K562 (cell line): ENCODE data around the gene FHIP2A. TPM values are rescaled to one million over a fixed set of nuclear protein-coding genes. Genes with fewer than 3 reads are reported as not detected.

Source experiments
- ATAC-seq: fragments of 200-7000 bp; cut with Tn5 transposase; 3 replicates; pipeline ENCODE4 v1.9.1; 2020; ENCODE audit warnings: moderate library complexity
- BruUV-seq: library from RNA; stranded (reverse); fragments of 400-500 nt; replicated peaks from 2 replicates; lab custom pipeline; 2021; lab: Mats Ljungman, UMichigan
- CTCF ChIA-PET: fragments of 300-600 bp; formaldehyde crosslinking; extraction: SDS; loops from one replicate; lab custom pipeline; 2021; ENCODE audit warnings: low intra/inter-chr PET ratio; lab: Yijun Ruan, JAX
- POLR2A ChIA-PET: fragments of 300-600, 350-650 bp; sonication (Branson Sonifier 250); formaldehyde crosslinking; extraction: SDS; loops from one replicate; lab custom pipeline; 2021; ENCODE audit warnings: antibody characterized with exemption, inconsistent platforms; lab: Yijun Ruan, JAX
- DNase-seq, 4 experiments: peaks; one replicate each; pipeline versions ENCODE4 v3.0.0 to v3.0.0-alpha.2; 2011 to 2018; ENCODE audit warnings: low spot score in 3 of 4, mixed read lengths in 3 of 4; ENCODE audit errors: extremely low read depth in 1 of 4
- FAIRE-seq: peaks from 2 replicates; lab custom pipeline; 2011; peaks lifted over from hg19 to GRCh38; lab: Jason Lieb, UNC
- H2AFZ ChIP-seq: 2 replicates; pipeline ENCODE4 v1.6.0; 2011; ENCODE audit warnings: low read depth, low read length, control low read depth, inconsistent platforms
- H3K27ac ChIP-seq: fragments of 200-600 bp; 3 replicates; pipeline ENCODE4 v1.8.0; 2011; ENCODE audit warnings: low read depth, mild to moderate bottlenecking, control low read depth, inconsistent platforms, low read length, moderate library complexity, mixed read lengths; ENCODE audit errors: extremely low read depth
- H3K27me3 ChIP-seq, 2 experiments: fragments of 300-600 bp in 1 of 2; 2 replicates in 1 of 2; 3 replicates in 1 of 2; pipeline versions ENCODE4 v1.6.0 to v1.8.0; 2011; ENCODE audit warnings: inconsistent platforms in 2 of 2, low read length in 2 of 2, mild to moderate bottlenecking in 1 of 2, mixed read lengths in 1 of 2, moderate library complexity in 1 of 2; ENCODE audit not compliant: control insufficient read depth in 2 of 2, insufficient read depth in 2 of 2
- H3K36me3 ChIP-seq: fragments of 300-600 bp; 3 replicates; pipeline ENCODE4 v1.8.0; 2011; ENCODE audit warnings: mild to moderate bottlenecking, low read length, inconsistent platforms; ENCODE audit not compliant: control insufficient read depth, insufficient read depth
- H3K4me1 ChIP-seq, 2 experiments: fragments of 200-600 bp in 1 of 2; replicated peaks in 1 of 2; 2 replicates in 1 of 2; 3 replicates in 1 of 2; pipeline versions ENCODE4 v1.5.1 to v1.8.0; 2011; ENCODE audit warnings: inconsistent platforms in 2 of 2, low read length in 2 of 2, mild to moderate bottlenecking in 1 of 2, mixed read lengths in 1 of 2, moderate library complexity in 1 of 2; ENCODE audit not compliant: control insufficient read depth in 2 of 2, insufficient read depth in 2 of 2
- H3K4me2 ChIP-seq: 2 replicates; pipeline ENCODE4 v1.6.1; 2011; ENCODE audit warnings: low read length, control low read depth, inconsistent platforms, mixed read lengths; ENCODE audit not compliant: insufficient read depth
- H3K4me3 ChIP-seq: fragments of 200-600 bp; sonication (generic), shearing (Covaris generic); 2 replicates; pipeline ENCODE4 v1.5.1; 2016; ENCODE audit warnings: control low read depth, inconsistent platforms
- H3K79me2 ChIP-seq: fragments of 200-600 bp; 3 replicates; pipeline ENCODE4 v1.8.0; 2011; ENCODE audit warnings: low read length, inconsistent platforms; ENCODE audit not compliant: control insufficient read depth, insufficient read depth
- H3K9ac ChIP-seq, 2 experiments: 2 replicates each; pipeline versions ENCODE4 v1.6.0 to v1.6.1; 2011; ENCODE audit warnings: low read depth in 2 of 2, low read length in 2 of 2, control low read depth in 1 of 2, inconsistent platforms in 1 of 2, mild to moderate bottlenecking in 1 of 2, mixed read lengths in 1 of 2; ENCODE audit not compliant: insufficient read depth in 1 of 2
- H3K9me1 ChIP-seq: one replicate; pipeline ENCODE4 v1.6.0; 2011; ENCODE audit warnings: inconsistent platforms, mild to moderate bottlenecking, low read length, moderate library complexity; ENCODE audit not compliant: control insufficient read depth, insufficient read depth
- H3K9me3 ChIP-seq: replicated peaks from 2 replicates; pipeline ENCODE4 v1.5.1; 2011; ENCODE audit warnings: low read depth, low read length, inconsistent platforms; ENCODE audit not compliant: control insufficient read depth, insufficient read depth
- H4K20me1 ChIP-seq: replicated peaks from 2 replicates; pipeline ENCODE4 v1.6.1; 2011; ENCODE audit warnings: low read length, inconsistent platforms, mixed read lengths; ENCODE audit not compliant: control insufficient read depth, insufficient read depth
- IRF2 ChIP-seq: sonication (generic); formaldehyde crosslinking; IDR thresholded peaks from 2 replicates; pipeline ENCODE4 v1.8.1; 2022; ENCODE audit warnings: mild to moderate bottlenecking, missing genetic modification reagents
- JUNB ChIP-seq: fragments of 450-650 bp; formaldehyde crosslinking; conservative IDR thresholded peaks from 2 replicates; pipeline ENCODE4 v1.4.0; 2020; ENCODE audit warnings: mild to moderate bottlenecking
- POLR2B ChIP-seq: fragments of 450-650 bp; IDR thresholded peaks from 2 replicates; pipeline ENCODE4 v1.6.1; 2018; ENCODE audit warnings: low read depth; ENCODE audit not compliant: partially characterized antibody
- PPARD ChIP-seq: fragments of 250-450 bp; sonication (Bioruptor Pico); IDR thresholded peaks from 2 replicates; pipeline ENCODE4 v1.8.0; 2022; ENCODE audit warnings: inconsistent platforms, mild to moderate bottlenecking, moderate library complexity
- RNF2 ChIP-seq: sonication (generic); IDR thresholded peaks from 2 replicates; pipeline ENCODE4 v1.6.1; 2016
- SMARCE1 ChIP-seq: fragments of 450-650 bp; IDR thresholded peaks from 2 replicates; pipeline ENCODE4 v1.7.1; 2016; ENCODE audit warnings: mild to moderate bottlenecking
- ZC3H11A ChIP-seq: IDR thresholded peaks from 2 replicates; pipeline ENCODE4 v1.6.1; 2012; ENCODE audit warnings: low read depth, low read length, improper control_type of control experiment
- ZNF324 ChIP-seq: fragments of 250-450 bp; sonication (Bioruptor Pico); IDR thresholded peaks from 2 replicates; pipeline ENCODE4 v1.4.0; 2020; ENCODE audit warnings: mild to moderate bottlenecking
- WGBS: fragments of 100-300 bp; shearing (Covaris generic); methylation state at CpG from one replicate; pipeline ENCODE4 v1.1.6; 2016; ENCODE audit warnings: low coverage, mixed read lengths; ENCODE audit not compliant: insufficient coverage; ENCODE audit errors: missing lambda C conversion rate; 5-methylcytosine and 5-hydroxymethylcytosine counted together
- in situ Hi-C: fragments of 300-500 bp; cut with MboI; formaldehyde crosslinking; loops from 4 replicates; pipeline ENCODE4 v1.15.0; 2018; ENCODE audit warnings: inconsistent platforms, mixed read lengths
- intact Hi-C: fragments of 100-400 bp; cut with micrococcal nuclease; formaldehyde crosslinking; loops from 2 replicates; pipeline ENCODE4 v1.14.2; 2022
- polyA plus RNA-seq, 8 experiments: library from polyadenylated mRNA; depleted of rRNA in 4 of 8; stranded (reverse) in 5 of 8; unstranded in 3 of 8; fragments of >200 nt; fragmentation: Nextera tagmentation in 2 of 8; fragmentation: Illumina TruSeq in 1 of 8; extraction: Ambion mirVana in 2 of 8; extraction: Trizol in 1 of 8; gene quantifications; 2 replicates each; pipeline versions ENCODE4 v1.2.1 to v1.2.3, GENCODE V29; 2011 to 2014; ENCODE audit warnings: inconsistent platforms in 1 of 8, missing spikeins in 1 of 8
- total RNA-seq, 7 experiments: library from RNA; depleted of rRNA in 6 of 7; stranded (reverse); fragments of >200 nt in 6 of 7; fragmentation: Illumina TruSeq in 2 of 7; extraction: Trizol in 2 of 7; gene quantifications; 2 replicates each; pipeline versions ENCODE4 v1.2.1 to v1.2.3, GENCODE V29; 2011 to 2021; ENCODE audit warnings: low replicate concordance in 1 of 7
- TF ChIP-seq, protein P1 (sequence below): fragments of 250-450 bp; sonication (Bioruptor Pico); IDR thresholded peaks from 2 replicates; pipeline ENCODE4 v1.6.1; 2021; ENCODE audit warnings: mild to moderate bottlenecking
- TF ChIP-seq, protein P2 (sequence below): sonication (generic); formaldehyde crosslinking; IDR thresholded peaks from 2 replicates; pipeline ENCODE4 v1.8.0; 2023; ENCODE audit warnings: mild to moderate bottlenecking, missing genetic modification reagents
- TF ChIP-seq, protein P3 (sequence below): fragments of 450-650 bp; IDR thresholded peaks from 2 replicates; pipeline ENCODE4 v1.6.1; 2016; ENCODE audit warnings: mild to moderate bottlenecking
- TF ChIP-seq, protein P4 (sequence below), 2 experiments: fragments of 450-650 bp in 1 of 2; IDR thresholded peaks; 2 replicates each; pipeline ENCODE4 v1.6.1; 2011 to 2017; ENCODE audit warnings: low read depth in 2 of 2, antibody characterized with exemption in 1 of 2, borderline replicate concordance in 1 of 2, low read length in 1 of 2, mild to moderate bottlenecking in 1 of 2, mixed read lengths in 1 of 2; ENCODE audit not compliant: control insufficient read depth in 1 of 2

FHIP2A gene
- total and polyA plus RNA-seq, 9 of the 15 experiments (the other 6 are each of a cell fraction or from before 2014, with no cell fraction given) = 1.5 to 7.4 (median 3.3) TPM

GRCh38 chr10:114816308-114816707 is 5.3 kb upstream of the FHIP2A start (continued):
- TF ChIP-seq, protein P1, sequence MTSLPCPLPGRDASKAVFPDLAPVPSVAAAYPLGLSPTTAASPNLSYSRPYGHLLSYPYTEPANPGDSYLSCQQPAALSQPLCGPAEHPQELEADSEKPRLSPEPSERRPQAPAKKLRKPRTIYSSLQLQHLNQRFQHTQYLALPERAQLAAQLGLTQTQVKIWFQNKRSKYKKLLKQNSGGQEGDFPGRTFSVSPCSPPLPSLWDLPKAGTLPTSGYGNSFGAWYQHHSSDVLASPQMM (CRISPR knock-in tag) = no peak
- TF ChIP-seq SMARCE1 (no peak), ZNF324 (CRISPR knock-in tag) (no peak)

DNA sequence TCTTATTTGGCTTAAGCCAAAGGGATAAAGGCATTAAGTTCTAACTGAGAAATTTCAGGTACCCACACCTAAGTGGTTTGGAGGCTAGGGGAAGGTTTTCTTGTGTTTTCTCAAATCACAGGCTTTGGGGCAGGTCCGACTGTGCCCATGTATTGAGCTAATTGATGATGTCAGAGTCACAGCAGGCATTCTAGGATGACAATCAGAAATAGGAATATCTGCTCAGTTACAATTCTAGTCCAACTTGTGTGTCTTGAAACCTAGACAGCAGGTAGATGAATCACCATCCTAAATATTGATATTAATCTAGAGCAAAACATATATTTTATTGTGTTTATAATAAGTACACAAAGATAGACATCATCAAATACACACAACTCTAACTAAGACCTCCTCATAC is 2.3 kb upstream of the FHIP2A start:
- no peak overlapping the region for H3K27ac ChIP-seq
- H3K4me1 ChIP-seq = no peaks in the 10 kb centered on the region; a peak in 2 of 5 replicates
- in situ Hi-C loops = no loop called here
- WGBS = 0% methylated on average over 1 of the region's 1 CpG
- H2AFZ ChIP-seq = no peak overlapping the region
- ATAC-seq = no peak
- POLR2A ChIA-PET = no interaction called here
- peaks cover 0 to 7% of the 10 kb centered on the region in 2 experiments; a peak in 1 of 5 replicates for H3K27me3 ChIP-seq
- peaks cover 21% of the 10 kb centered on the region for H3K79me2 ChIP-seq
- DNase-seq = no peak
- H3K36me3 ChIP-seq = no peaks in the 10 kb centered on the region
- CTCF ChIA-PET = no interaction called here
- no peaks in the 10 kb centered on the region for H4K20me1 ChIP-seq
- intact Hi-C loops = no loop called here
- no peak overlapping the region for H3K4me2 ChIP-seq
- FAIRE-seq = no peak
- no peaks in the 10 kb centered on the region for H3K9me3 ChIP-seq
- no peak overlapping the region for H3K4me3 ChIP-seq
- no peak overlapping the region for H3K9ac ChIP-seq
- no peaks in the 10 kb centered on the region for H3K9me1 ChIP-seq
- no TSS peak for BruUV-seq
- TF ChIP-seq, protein P2, sequence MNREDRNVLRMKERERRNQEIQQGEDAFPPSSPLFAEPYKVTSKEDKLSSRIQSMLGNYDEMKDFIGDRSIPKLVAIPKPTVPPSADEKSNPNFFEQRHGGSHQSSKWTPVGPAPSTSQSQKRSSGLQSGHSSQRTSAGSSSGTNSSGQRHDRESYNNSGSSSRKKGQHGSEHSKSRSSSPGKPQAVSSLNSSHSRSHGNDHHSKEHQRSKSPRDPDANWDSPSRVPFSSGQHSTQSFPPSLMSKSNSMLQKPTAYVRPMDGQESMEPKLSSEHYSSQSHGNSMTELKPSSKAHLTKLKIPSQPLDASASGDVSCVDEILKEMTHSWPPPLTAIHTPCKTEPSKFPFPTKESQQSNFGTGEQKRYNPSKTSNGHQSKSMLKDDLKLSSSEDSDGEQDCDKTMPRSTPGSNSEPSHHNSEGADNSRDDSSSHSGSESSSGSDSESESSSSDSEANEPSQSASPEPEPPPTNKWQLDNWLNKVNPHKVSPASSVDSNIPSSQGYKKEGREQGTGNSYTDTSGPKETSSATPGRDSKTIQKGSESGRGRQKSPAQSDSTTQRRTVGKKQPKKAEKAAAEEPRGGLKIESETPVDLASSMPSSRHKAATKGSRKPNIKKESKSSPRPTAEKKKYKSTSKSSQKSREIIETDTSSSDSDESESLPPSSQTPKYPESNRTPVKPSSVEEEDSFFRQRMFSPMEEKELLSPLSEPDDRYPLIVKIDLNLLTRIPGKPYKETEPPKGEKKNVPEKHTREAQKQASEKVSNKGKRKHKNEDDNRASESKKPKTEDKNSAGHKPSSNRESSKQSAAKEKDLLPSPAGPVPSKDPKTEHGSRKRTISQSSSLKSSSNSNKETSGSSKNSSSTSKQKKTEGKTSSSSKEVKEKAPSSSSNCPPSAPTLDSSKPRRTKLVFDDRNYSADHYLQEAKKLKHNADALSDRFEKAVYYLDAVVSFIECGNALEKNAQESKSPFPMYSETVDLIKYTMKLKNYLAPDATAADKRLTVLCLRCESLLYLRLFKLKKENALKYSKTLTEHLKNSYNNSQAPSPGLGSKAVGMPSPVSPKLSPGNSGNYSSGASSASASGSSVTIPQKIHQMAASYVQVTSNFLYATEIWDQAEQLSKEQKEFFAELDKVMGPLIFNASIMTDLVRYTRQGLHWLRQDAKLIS (CRISPR knock-in tag) = no peak
- TF ChIP-seq RNF2 = no peak
- no peak for TF ChIP-seq ZC3H11A
- TF ChIP-seq POLR2B = no peak
- TF ChIP-seq IRF2 = no peak
- no peak for TF ChIP-seq JUNB
- TF ChIP-seq, protein P3, sequence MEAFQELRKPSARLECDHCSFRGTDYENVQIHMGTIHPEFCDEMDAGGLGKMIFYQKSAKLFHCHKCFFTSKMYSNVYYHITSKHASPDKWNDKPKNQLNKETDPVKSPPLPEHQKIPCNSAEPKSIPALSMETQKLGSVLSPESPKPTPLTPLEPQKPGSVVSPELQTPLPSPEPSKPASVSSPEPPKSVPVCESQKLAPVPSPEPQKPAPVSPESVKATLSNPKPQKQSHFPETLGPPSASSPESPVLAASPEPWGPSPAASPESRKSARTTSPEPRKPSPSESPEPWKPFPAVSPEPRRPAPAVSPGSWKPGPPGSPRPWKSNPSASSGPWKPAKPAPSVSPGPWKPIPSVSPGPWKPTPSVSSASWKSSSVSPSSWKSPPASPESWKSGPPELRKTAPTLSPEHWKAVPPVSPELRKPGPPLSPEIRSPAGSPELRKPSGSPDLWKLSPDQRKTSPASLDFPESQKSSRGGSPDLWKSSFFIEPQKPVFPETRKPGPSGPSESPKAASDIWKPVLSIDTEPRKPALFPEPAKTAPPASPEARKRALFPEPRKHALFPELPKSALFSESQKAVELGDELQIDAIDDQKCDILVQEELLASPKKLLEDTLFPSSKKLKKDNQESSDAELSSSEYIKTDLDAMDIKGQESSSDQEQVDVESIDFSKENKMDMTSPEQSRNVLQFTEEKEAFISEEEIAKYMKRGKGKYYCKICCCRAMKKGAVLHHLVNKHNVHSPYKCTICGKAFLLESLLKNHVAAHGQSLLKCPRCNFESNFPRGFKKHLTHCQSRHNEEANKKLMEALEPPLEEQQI = no peak
- no peak for TF ChIP-seq PPARD (CRISPR knock-in tag)
- TF ChIP-seq, protein P4, sequence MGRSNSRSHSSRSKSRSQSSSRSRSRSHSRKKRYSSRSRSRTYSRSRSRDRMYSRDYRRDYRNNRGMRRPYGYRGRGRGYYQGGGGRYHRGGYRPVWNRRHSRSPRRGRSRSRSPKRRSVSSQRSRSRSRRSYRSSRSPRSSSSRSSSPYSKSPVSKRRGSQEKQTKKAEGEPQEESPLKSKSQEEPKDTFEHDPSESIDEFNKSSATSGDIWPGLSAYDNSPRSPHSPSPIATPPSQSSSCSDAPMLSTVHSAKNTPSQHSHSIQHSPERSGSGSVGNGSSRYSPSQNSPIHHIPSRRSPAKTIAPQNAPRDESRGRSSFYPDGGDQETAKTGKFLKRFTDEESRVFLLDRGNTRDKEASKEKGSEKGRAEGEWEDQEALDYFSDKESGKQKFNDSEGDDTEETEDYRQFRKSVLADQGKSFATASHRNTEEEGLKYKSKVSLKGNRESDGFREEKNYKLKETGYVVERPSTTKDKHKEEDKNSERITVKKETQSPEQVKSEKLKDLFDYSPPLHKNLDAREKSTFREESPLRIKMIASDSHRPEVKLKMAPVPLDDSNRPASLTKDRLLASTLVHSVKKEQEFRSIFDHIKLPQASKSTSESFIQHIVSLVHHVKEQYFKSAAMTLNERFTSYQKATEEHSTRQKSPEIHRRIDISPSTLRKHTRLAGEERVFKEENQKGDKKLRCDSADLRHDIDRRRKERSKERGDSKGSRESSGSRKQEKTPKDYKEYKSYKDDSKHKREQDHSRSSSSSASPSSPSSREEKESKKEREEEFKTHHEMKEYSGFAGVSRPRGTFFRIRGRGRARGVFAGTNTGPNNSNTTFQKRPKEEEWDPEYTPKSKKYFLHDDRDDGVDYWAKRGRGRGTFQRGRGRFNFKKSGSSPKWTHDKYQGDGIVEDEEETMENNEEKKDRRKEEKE (IDR thresholded peaks at IDR 0.05; ENCODE audit: borderline replicate concordance in 1 of 2, control insufficient read depth in 1 of 2, low read depth in 2 of 2, low read length in 1 of 2) = no peak
